ENCODE measurements around the gene USP49.
"Not testable (repeated sequence)": the region's sequence is repeated elsewhere in the genome, so short reads cannot be mapped to it uniquely, and the experiment has no call there.

Gene USP49

DNA sequence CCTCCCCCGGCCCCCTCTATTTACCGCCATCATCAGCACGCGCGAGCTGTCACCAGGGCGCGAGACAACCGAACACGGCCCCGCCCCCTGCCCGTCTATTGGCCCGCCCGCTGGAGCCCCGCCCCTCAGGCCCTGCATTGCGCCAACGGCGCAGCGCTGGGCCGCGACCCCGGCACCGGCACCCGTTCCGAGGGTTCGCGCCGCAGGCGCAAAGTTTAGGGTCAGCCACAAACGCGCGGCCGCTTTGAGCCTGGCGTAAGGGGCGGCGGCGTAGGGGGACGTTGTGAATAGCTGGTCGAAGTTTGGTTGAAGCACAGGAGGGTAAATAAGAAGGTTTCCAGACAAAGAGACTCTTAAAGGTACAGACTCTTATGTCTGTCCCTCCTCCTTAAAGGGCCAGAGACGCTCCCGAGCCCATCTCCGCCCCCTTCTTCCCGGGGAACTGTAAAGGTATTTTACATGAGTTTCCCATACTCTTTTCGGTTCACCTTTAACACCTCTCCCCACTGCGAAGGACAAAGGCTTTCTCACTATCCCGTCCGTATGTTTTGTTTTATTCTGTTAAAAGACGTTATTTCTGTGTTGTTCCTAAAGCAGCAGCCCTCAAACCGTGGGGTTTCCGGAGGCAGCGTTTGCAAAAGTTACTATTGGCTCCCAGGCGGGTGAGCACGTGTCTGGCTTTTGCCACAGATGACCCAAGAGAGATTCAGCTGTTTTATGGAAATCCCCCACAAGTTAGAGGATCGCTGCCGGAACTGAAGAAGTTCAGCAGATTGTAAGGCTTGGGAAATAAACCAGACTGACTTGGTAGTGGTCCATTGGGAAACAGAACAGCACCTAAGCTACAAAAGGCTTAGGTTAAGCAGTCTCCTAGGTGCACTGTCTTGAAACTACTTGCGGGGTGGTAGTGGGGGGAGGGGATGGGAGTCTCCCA, at the start of gene USP49:
TSS of gene USP49 (minus strand) at position 76 of the 934 bp plus-strand sequence. CDS start 88,392 bp downstream, outside the sequence.
- FAIRE-seq: peak; percentile 94
- DNase-seq (ENCODE audit: insufficient read length, low spot score): peak; percentile 86
- TF ChIP-seq POLR2A (IDR thresholded peaks at IDR 0.05; ENCODE audit: low read depth, low read length): 0 out of 2 replicates have a peak, but pooled peaks have one; percentile 27

DNA sequence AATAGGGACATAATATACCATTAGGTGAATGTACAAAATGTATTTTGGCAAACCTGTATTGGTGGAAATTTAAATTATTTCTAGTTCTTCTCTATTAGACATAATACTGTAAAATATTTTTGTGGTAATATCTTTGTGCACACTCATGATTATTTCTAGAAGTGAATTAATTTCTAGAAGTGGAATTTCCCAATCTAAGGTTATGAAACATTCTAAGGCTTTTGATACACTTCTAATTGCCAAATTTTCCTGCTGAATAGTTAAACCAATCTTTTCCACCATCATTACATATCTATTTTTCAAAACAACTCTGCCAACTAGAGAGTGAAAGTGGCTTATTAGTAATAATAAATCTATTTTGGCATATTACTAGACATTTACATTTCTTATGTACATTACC, 48.3 kb upstream of the USP49 start:
- DNase-seq (ENCODE audit: insufficient read length, low spot score): no peak
- no peak for TF ChIP-seq POLR2A (IDR thresholded peaks at IDR 0.05; ENCODE audit: low read depth, low read length)
- no peak for FAIRE-seq

DNA sequence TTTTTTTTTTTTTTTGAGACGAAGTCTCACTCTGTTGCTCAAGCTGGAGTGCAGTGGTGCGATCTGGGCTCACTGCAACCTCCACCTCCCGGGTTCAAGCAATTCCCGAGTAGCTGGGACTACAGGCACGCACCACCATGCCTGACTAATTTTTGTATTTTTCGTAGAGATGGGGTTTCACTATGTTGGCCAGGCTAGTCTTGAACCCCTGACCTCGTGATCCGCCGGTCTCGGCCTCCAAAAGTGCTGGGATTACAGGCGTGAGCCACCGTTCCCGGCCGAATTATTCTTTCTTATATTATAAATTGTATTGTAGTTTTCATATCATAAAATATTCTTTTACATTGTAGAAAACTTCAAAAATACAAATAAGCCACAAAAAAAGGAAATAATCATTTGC, 47.7 kb upstream of the USP49 start:
- FAIRE-seq; DNase-seq (ENCODE audit: insufficient read length, low spot score): not testable (repeated sequence)

DNA sequence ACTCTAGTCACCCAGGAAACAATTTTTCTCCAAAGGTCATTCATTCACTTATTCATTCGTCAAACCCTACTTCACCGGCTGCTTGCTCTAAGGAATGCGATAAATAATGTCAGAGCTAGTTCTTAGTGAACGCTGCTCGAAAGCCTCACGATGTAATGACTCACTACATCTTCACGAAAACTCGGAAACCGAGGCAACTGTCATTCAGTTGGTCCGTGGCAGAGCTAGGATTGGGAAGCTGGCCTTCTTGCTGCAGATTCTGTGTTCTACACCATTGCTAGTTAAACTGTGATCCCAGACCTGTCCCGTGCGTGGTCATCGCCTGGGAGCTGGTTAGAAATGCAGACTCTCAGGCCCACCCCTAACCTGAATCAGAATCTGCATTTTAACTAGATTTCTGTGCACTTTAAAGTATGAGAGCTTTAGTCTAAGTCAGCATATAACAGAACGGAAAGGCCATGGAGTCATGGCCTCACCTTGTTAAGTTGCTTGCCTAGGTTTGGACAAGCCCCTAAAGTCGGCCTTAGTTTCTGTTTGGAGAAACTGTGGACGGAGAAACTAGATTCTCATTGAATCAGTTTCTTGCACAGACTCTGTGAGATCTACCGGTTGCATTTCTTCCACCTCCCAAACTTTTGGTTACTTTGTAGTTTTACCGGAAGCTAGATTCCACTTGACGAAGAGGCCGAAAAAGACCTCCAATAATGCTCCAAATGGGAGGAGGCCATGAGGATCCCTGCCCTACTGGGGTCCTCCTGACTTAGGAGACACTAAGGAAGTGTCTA, 47.1 kb upstream of the USP49 start:
- DNase-seq (ENCODE audit: insufficient read length, low spot score): no peak
- peak; percentile 90 for FAIRE-seq
- TF ChIP-seq POLR2A (IDR thresholded peaks at IDR 0.05; ENCODE audit: low read depth, low read length): no peak; the same call in 1 of the 2 replicates

DNA sequence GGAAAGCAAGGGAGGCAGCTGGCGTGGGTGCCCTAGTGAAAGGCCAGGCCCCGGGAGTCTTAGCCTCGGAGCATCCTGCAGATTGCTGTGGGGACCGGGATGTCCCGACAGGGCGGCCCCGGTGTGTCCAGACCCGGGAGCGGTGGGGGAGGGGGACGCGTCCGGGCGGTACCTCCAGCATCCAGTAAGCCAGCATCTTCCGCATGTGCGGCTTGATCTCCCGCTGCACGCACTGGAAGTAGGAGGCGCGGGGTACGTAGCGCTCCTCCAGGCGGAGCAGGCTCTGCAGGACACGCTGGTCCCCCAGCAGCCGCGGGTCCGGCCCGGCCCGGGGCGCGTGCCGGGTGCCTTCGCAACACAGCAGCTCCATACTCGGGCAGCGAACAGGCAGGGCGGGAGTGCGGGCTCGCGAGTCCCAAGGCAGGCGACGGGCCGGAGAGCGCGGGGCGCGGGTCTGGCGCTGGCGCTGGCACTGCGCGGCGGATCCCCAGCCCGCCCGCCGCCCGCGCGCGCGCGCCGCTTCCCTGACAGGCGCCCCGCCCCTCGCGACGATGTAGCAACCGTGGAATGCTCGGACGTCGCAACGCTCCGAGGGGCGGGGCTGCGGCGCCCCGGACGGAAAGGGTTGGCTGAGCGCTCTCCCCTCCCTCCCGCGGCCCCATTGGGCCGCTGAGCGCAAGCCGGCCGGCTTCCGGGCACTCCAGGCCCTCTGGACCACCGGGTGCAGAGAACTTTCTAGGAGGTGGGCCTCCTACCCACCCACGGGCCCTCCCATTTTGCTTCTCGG, 46.3 kb upstream of the USP49 start, which contains the start of gene CCND3:
TSS of gene CCND3 (minus strand) at position 529 of the 787 bp plus-strand sequence. CDS start at position 370, 159 bp downstream.
- FAIRE-seq (no peak), DNase-seq (ENCODE audit: insufficient read length, low spot score) (peak; percentile 83)

DNA sequence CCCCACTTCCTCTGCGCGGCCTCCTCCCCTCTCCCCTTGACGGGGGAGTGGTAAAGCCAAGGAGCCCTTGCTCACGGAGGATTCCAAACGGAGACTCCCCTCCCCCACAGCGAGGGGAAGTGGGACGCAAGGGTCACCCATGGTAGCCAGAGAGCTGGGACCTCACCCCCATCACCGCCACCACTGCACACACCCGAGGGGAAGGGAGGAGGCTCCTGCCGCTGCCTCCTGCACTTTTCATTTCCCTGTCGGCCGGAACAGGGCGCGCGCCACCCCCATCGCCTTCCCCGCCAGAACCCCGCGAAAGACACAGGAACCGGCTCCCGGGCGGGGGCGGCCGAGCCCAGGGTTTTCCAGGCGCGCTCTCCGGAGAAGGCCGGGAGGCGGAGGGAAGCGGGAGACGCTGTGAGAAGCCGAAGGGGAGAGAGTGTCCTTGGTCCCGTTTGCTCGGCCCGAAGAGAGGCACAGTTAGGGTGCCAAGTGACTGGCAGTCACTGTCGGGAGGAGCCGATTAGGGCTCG, 45.6 kb upstream of the USP49 start:
- DNase-seq (ENCODE audit: insufficient read length, low spot score) (peak; percentile 27), FAIRE-seq (no peak)
- TF ChIP-seq POLR2A (IDR thresholded peaks at IDR 0.05; ENCODE audit: low read depth, low read length): peak; percentile 17; the same call in 1 of the 2 replicates

More for the DNA sequence above, 46.3 kb upstream of the USP49 start, which contains the start of gene CCND3:
- peak; percentile 79 for TF ChIP-seq POLR2A (IDR thresholded peaks at IDR 0.05; ENCODE audit: low read depth, low read length)

DNA sequence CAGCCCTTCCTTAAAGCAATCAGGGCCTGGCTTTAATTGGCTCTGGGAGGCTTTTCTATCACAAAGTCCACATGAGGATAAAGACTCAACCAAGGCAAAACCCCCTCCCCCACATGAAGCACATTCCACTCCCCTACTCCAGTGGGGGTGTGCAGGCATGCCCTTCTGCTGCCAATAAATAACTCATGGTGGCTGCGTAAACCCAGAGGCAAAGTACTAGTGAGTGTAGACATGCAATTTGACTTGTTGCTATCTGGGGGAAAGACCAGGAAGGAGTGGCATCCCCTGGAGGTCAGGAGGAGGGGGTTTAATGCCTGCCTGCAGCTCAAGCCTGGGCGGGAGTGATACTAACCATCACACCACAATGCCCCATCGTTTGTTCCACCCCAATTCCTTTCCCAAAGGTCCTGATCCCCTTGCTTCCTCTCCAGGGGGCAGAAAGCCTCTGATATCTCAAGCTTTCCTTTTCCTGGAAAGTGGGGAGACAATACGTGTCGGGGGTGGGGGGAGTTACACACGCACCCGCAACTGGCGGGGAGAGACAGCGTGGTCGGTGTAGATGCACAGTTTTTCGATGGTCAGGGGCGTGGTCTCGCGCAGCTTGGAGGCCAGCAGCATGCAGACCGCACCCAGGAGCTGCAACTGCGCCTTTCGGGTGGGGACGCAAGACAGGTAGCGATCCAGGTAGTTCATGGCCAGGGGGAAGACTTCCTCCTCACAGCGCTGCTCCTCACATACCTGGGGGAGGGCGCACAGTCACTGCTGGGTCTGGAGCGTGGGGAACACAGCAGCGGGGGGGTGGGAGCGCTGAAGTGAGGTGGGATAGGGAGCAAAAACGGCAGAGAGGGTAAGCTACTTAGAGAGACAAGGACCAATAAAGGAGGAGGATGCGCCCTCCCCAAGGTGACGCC, 44.9 kb upstream of the USP49 start:
- no peak for TF ChIP-seq POLR2A (IDR thresholded peaks at IDR 0.05; ENCODE audit: low read depth, low read length)
- DNase-seq (ENCODE audit: insufficient read length, low spot score) (no peak), FAIRE-seq (no peak)

DNA sequence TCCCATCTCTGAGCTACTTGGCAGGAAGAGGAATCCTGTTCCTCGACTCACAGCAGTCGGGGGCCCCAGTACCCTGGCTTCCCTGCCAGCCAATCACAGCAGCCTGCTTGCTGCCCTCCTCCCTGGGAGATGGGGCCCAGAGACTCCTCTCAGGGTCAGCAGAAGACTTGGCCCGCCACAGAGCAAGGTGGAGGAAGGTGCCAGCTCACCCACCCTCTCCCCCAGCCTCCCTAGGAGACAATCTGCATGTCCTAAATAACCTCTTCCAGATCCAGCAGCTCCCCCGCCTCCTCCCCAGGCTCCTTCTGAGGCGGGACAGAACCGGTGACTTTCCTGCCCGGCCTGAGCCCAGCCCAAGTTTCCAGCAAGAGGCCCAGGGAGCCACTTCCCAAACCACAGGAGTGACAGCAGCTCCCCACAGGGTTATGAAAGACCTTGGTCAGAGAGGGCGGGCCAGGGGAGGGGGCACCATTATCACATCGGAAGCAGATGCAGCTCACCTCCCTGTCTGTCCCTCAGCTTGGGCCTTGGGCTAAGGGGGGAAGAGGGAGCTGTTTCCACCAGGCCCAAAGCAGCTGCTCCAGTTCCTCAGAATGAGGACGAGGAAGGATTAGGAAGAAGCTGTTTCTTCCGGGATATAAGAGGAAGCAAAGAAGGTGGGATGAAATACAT, 44.1 kb upstream of the USP49 start:
- DNase-seq (ENCODE audit: insufficient read length, low spot score): no peak
- TF ChIP-seq POLR2A (IDR thresholded peaks at IDR 0.05; ENCODE audit: low read depth, low read length): no peak
- no peak for FAIRE-seq

DNA sequence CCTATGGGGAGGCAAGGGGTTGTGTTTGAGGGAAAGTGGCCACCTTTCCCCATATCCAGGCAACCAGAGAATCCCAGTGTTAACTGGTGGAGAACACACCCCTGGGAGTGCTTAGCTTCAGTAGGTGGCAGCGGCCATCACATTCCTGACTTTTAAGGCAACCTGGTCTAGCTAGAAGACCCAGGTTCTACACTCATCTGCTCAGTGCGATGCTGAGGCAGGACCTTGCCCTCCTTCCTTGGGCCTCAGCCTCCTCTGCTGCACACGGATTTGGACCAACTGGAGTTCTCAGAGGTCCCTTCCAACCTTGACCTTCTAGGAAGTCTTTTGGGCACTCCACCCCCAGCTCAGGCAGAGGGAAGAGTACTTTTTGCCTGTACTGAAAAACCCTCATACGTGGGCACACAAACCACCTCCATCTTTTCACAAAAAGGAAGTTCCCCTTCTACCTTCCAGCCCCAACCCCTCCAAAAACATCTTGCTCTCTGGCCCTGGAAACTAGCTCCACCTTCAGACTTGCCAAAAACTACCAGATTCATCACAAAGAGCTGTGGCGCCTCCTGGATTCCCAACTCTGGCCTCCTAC, 43.5 kb upstream of the USP49 start:
- DNase-seq (ENCODE audit: insufficient read length, low spot score): no peak
- no peak for TF ChIP-seq POLR2A (IDR thresholded peaks at IDR 0.05; ENCODE audit: low read depth, low read length)
- FAIRE-seq: no peak

DNA sequence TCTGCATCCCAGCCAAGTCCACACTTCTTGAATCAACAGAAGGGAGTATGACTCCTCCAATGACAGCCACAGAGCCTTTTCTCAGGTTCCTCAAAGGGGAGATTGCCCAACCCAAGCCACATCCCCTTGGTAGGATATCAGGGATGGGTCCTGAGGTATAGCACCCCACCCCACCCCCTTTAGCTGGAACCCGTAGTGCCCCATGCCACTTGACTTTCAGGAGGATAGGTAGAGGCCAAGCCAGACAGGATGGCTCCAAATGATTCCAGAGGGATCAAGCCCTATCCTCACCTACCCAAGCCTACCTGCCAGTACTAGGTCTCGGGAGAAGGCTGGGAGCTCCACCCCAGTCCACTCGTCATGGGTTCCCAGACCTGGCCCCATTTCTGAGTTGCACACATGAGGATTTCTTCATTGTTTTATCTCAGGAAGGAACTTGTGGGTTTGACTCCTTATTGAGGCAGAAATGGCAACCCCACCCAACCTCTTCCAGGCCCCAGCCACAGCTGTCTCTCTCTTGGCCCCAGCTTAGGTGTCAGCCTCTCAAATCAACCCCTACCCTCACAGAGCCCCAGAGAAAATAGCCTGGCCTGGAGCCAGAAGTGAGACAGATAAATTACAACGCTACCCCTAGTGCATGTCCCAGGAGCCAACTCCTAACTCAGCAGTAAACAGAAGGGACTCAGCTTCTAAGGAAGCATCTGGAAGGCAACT, 42.8 kb upstream of the USP49 start:
- FAIRE-seq: no peak
- DNase-seq (ENCODE audit: insufficient read length, low spot score): no peak
- TF ChIP-seq POLR2A (IDR thresholded peaks at IDR 0.05; ENCODE audit: low read depth, low read length): no peak

DNA sequence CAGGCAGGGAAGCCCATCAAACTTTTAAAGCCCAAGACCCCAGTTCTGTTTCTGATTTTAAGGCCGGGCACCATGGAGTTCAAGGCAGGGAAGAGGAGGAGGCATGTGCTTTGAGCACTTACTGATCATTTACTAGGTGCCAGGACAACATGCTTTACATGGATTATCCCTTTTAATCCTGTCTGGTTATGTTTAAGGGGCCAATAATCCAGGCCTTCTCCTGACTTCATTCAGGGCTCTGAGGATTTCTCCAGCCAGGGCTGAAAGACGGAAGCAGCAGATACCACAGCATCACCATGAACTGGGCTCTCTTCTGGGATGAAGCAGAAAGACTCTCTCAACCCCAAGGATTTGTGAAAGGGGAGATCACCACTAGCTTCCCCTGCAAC, 42.3 kb upstream of the USP49 start:
- FAIRE-seq (no peak), DNase-seq (ENCODE audit: insufficient read length, low spot score) (no peak)
- no peak for TF ChIP-seq POLR2A (IDR thresholded peaks at IDR 0.05; ENCODE audit: low read depth, low read length)
